Measurements from ENCODE around the gene SPATA46. TPM values are rescaled to one million over a fixed set of nuclear protein-coding genes. Genes with fewer than 3 reads are reported as not detected.

Gene SPATA46
- total and polyA plus RNA-seq, 9 of the 15 experiments (the other 6 are each of a cell fraction or from before 2014, with no cell fraction given), result 0.04 to 0.11 TPM; not detected in 7

- TF ChIP-seq ZBTB5 (IDR thresholded peaks at IDR 0.05) (no peak), JUND (IDR thresholded peaks at IDR 0.05; ENCODE audit: borderline replicate concordance, low read depth, low read length) (peak; percentile 79), JUND (tag; IDR thresholded peaks at IDR 0.05; ENCODE audit: borderline replicate concordance, low read depth, low read length) (peak; percentile 31; the same call in 1 of the 3 replicates), ZFP1 (CRISPR knock-in tag; IDR thresholded peaks at IDR 0.05) (no peak), SRF (CRISPR knock-in tag; IDR thresholded peaks at IDR 0.05) (peak in 1 of 2 experiments; percentile 92; a peak in 2 of 4 replicates), XRCC3 (IDR thresholded peaks at IDR 0.05) (no peak), TBP (optimal IDR thresholded peaks at IDR 0.05; ENCODE audit: low read depth, low read length) (peak; percentile 30), FOXA1 (IDR thresholded peaks at IDR 0.05; ENCODE audit: borderline replicate concordance) (no peak), TCF3 (CRISPR knock-in tag; IDR thresholded peaks at IDR 0.05) (peak; percentile 99), ZBTB12 (CRISPR knock-in tag; IDR thresholded peaks at IDR 0.05) (no peak), ZNF311 (CRISPR knock-in tag; IDR thresholded peaks at IDR 0.05) (peak; percentile 77; the same call in 1 of the 2 replicates), ELF1 (tag; IDR thresholded peaks at IDR 0.05) (0 out of 2 replicates have a peak, but pooled peaks have one; percentile 45), CCNT2 (IDR thresholded peaks at IDR 0.05; ENCODE audit: borderline replicate concordance, extremely low read depth, insufficient read length, low read depth, low read length) (peak; percentile 95), CREB3L1 (IDR thresholded peaks at IDR 0.05; ENCODE audit: borderline replicate concordance, low read depth) (peak; percentile 26; the same call in 1 of the 2 replicates), UBTF (IDR thresholded peaks at IDR 0.05; ENCODE audit: borderline replicate concordance in 1 of 2, low read depth in 2 of 2, low read length in 2 of 2) (peak in 1 of 2 experiments; percentile 86; a peak in 2 of 4 replicates), POLR3G (IDR thresholded peaks at IDR 0.05; ENCODE audit: extremely low read depth, insufficient read length, insufficient replicate concordance) (no peak), ZNF584 (CRISPR knock-in tag; IDR thresholded peaks at IDR 0.05; ENCODE audit: low read depth) (no peak), ZNF175 (CRISPR knock-in tag; IDR thresholded peaks at IDR 0.05; ENCODE audit: low read depth) (0 out of 2 replicates have a peak, but pooled peaks have one; percentile 39), SPI1 (IDR thresholded peaks at IDR 0.05; ENCODE audit: borderline replicate concordance, low read depth, low read length) (peak; percentile 23; the same call in 1 of the 2 replicates)
These were observed 9.9 kb upstream of the SPATA46 start (continued) for GRCh38 chr1:162386292-162387225.
